GM18909 (cell line): ENCODE results near the gene ZAP70.

Experiments
- ATAC-seq: cut with Tn5 transposase; IDR thresholded peaks from one replicate; pipeline ENCODE4 v1.9.1; 2021; ENCODE audit warnings: mild to moderate bottlenecking; ENCODE audit not compliant: unreplicated experiment, poor library complexity

Gene ZAP70

DNA sequence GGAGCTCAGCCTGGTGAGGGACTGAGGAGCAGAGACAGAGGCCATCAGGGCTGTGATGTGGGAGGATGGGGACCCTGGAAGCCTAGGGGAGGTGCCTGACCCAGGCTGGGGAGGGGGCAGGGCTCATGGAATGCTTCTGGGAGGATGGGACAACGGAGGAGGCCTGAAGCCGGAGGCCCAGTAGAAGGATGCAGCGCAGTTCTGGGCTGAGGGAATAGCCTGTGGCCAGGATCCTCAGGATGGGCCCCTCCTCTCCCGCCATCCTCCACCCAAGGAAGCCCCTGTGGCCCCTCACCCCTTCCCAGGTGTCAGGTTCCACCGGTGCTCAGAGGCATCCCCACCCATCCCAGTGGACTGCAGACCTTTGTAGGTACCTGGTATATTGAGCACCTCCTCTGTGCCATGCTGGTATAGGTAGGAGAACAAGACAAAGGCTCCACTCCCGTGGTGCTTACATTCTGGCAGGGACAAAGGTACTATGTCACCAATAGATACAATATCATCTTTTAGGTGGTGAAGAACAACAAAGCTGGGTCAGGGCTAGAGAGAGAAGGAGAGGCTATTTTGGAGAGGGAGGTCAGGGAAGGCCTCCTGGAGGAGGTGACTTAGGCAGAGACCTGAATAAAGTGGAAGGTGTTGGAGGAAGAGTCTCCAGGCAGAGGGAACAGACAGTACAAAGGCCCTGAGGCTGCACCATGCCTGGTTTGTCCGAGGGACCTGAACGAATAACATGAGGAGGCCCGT, 2.7 kb downstream of the ZAP70 start:
- ATAC-seq = no peak

DNA sequence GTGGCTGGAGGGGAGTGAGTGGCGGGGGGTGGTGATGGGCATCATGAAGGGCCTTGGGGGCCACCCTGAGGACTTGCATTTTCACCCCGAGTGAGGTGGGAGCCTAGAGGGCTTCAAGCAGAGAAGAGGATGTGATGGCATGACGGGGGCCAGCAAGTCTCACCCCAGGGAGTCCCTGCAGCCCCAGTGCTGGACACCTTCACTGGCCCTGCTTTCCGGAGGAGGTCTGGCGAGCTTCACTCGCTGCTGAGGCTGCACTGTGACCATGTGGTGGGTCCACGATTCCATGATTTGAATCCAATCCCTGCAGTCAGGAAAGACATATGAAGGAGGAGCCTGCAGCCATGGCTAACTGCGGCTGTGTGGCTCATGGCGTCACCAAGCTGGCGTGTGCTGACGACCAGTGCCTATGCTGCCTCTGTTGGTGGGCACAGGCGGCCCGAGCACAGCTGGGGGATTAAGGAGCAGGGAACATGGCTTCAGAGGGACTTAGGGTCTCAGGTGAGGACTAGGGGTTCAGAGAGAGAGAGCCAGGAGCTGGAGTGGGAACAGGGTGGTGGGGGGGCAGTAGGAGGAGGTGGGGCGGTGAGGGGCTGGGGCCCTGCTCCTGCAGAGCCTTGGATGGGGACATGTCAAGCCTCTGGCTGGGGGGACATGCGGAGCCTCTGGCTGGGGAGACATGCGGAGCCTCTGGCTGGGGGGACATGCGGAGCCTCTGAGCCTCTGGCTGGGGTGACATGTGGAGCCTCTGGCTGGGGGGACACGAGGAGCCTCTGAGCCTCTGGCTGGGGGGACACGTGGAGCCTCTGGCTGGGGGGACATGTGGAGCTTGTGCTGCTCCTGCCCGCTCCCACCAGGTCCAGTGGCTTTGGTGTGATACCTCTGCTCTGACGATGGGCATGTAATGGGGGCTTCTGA, 3.6 kb downstream of the ZAP70 start:
- ATAC-seq = no peak

DNA sequence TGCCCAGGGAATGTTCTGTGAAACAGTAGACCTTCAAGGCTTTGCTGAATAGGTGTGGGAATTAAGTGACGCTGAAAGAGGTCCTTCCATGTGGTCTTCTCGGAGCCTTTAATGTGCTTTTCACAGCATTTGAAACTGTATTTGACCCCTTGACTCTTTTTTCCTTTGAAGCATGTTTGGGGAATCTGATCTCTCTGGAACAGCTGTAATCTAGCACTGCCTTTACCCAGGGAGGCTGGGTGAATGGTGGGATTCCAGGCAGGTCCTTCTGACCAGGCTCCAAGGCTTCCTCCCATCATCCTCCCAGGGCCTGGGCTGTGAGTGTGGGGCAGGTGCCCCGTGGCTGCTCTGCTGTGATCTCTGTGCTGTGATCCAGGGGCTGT, 4.2 kb downstream of the ZAP70 start:
- no peak for ATAC-seq

DNA sequence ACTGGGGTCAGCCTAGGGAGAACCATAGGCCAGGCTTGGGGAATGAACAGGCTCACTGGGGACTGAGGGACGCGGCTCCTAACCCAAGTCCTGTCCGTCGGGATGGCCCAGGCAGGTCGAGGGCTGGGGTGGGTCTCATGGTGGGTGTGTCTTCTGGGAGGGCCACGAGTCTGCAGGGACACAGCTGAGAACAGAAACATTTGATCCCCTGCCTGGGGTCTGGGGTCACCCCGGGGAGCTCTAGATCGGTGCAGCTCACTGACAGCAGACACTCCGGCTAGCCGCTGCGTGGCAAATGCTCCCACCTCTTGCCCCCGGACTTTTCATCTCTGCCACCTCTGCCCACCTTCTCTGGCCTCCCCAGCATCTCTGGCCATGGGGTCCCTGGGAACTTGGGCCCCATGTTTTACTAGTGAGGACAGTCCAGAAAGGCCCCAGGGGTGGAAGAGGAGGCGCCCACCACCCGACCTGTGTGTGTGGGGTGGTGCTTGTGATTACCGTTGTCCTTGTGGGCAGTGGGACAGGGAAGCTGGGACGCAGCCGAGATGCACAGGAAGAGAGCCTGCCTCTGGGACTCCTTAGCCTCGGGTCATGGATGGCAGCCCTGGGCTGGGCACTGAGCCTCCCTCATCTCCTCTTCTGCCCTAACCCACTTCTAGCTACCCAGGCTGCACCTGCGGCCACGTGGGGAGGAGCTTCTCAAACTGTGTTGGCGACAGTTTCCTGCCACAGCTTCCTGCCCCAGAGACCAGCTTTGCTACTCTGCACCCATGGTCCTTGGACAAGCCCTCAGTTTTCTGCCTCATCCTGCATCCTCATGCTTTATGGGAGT, 4.9 kb downstream of the ZAP70 start:
- peak; percentile 75 for ATAC-seq

DNA sequence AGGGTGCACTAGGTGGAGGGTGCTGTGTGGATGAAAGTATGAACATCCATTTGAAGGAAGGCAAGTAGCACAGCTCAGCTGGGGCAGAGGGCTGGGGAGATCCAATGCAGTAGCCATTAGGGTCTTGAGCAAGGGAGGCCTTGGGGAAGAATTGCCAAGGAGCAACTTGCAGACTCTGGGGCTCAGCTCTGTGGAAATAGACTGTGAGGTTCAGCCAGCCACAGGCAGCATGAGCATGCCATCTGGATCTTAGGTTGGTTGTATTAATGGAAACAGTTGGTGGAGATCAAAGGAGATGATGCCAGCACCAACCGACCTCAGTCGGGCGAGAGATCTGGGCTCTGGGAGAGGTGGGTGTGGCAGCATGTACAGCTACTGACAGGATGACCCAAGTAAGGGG, 5.6 kb downstream of the ZAP70 start:
- ATAC-seq = peak; percentile 20

DNA sequence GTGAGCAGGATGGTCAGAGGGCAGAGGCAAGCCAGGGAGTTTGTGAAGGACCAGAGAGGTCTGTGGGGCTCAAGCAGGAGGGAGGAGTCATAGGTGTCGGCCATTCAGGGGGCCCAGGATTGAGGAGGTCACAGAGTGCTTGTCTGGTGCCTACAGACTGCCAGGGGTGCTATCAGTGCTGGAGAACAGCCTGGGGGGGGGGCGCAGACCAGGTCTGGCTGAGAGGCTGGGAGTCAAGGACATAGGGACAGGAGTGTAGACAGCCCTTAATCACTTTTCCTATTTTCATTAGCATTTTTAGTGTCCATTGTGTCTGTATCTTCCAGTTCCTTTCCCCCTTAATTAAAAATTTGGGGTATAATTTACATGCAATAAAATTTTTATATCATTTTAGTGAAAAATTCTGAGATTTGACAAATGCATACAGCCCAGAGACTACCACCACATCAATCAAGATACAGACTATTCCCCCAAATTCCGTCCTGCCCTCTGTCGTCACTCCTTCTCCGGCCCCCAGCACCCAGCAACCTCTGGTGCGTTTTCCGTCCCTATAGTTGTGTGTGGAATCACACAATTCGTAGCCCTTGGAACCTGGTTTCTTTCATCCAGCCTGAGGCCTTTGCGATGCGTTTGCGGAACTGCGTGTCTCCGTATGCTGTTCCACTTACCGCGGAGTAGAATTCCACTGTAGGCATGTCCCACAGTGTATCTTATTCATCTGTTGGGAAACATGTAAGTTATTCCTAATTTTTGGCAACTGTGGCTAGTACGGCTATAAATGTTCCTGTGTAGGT, 6.2 kb downstream of the ZAP70 start:
- ATAC-seq = no peak

DNA sequence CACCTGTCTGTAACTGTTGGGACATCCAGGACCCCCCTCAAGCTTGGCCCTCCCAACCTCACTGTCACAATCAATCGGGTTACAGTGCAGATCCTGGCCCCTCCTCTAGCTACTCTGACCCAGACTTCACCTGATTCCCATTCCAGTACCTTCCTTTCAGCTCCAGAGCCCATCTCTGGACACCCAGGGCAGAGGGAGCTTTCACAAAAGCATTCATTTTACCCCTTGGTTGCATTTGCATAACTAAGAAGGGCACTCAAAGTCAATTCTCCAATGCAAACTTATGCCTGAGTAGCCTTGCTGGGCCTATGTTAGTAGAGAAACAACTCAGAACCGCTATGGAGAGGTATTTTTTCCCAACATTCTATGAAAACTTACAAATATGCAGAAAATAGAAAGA, 7.4 kb downstream of the ZAP70 start:
- ATAC-seq = no peak

DNA sequence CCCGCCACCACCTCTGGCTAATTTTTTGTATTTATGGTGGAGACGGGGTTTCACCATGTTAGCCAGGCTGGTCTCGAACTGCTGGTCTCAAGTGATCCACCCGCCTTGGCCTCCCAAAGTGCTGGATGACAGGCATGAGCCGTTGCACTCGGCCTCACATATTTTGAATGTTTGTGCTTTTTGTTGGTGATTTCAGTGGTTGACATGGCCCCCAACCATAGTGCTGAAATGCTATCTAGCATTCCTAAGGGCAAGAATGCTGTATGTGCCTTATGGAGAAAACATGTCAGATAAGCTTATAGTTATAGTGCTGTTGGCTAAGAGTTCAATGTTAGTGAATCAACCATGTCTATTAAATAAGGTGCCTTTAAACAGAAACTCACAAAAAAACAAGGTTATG, 8.9 kb downstream of the ZAP70 start:
- no peak for ATAC-seq

DNA sequence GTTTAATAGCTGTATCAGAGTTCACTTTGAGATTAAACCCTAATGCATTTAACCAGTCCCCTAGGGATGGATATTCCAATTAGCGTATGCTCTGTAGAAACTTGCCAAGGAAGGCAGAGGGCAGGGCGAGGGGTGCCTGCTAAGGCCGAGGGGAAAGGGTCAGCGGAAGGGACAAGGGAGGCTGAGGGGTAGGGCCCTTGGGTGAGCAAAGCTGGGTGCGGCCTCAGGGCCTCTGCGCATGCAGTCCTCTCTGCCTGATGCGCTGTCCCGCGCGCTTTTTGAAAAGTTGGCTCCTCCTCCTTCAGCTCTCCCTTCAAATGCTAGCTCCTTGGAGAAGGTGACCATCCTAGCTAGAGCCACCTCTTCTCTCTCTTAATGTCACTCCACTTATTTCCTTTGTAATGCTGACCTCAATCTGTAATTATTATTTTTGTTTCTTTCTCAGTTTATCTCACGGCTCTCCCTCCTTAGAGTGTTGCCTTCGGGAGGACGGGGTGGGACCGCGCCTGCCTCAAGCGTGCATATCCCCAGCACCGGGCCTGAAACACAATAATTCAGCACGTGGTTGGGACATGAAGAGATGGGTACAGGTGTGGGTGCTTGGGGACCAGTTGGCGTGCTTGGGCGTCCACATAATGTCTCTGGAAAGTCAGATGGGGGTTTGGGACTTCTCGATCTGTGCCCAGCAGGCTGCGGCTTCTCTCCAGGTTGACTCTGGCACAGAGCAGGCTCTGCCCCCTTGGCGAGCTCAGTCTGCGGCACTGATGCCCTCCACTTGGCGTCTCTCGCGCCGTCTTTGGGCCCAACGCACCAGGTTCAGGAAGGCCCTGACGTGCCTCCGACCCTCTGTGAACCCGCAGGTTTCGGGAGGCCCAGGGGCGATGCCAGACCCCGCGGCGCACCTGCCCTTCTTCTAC, 10.0 kb downstream of the ZAP70 start:
- no peak for ATAC-seq

DNA sequence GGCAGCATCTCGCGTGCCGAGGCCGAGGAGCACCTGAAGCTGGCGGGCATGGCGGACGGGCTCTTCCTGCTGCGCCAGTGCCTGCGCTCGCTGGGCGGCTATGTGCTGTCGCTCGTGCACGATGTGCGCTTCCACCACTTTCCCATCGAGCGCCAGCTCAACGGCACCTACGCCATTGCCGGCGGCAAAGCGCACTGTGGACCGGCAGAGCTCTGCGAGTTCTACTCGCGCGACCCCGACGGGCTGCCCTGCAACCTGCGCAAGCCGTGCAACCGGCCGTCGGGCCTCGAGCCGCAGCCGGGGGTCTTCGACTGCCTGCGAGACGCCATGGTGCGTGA, 10.7 kb downstream of the ZAP70 start:
- no peak for ATAC-seq

DNA sequence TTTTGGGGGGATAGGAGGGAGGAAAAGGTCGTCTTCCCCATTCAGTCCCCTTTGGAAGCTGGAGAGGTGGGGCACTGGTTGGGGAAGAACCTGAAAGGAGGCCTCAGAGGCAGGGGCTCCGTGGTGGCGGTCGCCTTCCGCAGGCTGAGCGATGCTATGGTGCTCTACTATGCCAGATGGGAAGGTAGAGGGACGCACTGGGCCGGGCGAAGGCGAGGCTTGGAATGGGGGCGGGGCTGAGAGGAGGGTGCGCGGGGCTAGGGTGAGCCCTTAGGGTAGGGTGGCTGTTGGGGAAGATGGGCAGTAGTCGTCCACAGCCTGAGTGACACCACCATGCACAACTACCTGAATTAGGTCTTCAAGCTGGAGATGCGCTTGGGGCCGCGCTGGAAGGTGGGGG, 11.1 kb downstream of the ZAP70 start:
- ATAC-seq = no peak

DNA sequence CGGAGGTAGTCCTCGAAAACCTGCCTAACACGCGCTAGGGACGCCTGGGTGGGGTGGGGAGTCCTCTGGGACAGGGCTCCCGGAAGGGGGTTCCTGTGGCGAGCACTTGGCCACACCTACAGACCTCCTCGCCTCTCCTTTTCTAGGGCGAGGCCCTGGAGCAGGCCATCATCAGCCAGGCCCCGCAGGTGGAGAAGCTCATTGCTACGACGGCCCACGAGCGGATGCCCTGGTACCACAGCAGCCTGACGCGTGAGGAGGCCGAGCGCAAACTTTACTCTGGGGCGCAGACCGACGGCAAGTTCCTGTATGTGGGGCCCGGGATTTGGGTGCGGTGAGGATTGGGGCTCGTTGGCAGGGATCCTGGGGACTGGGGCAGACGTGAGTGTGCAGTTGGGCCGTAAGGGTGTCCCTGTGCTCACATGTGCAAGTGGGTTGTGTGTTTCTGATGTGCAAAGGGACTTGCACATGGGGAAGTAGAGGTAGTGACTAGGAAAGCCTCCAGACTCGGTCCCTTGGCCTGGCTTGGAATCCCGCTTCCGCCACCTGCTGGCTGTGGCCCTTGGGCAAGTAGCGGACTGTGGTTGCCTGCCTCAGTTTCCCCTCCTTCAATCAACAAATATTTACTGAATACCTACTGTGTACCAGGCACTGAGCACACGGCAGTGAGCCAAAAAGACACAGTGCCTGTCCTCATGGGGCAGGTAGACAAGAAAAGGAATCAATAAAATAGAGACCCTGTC, 11.7 kb downstream of the ZAP70 start:
- ATAC-seq = no peak

DNA sequence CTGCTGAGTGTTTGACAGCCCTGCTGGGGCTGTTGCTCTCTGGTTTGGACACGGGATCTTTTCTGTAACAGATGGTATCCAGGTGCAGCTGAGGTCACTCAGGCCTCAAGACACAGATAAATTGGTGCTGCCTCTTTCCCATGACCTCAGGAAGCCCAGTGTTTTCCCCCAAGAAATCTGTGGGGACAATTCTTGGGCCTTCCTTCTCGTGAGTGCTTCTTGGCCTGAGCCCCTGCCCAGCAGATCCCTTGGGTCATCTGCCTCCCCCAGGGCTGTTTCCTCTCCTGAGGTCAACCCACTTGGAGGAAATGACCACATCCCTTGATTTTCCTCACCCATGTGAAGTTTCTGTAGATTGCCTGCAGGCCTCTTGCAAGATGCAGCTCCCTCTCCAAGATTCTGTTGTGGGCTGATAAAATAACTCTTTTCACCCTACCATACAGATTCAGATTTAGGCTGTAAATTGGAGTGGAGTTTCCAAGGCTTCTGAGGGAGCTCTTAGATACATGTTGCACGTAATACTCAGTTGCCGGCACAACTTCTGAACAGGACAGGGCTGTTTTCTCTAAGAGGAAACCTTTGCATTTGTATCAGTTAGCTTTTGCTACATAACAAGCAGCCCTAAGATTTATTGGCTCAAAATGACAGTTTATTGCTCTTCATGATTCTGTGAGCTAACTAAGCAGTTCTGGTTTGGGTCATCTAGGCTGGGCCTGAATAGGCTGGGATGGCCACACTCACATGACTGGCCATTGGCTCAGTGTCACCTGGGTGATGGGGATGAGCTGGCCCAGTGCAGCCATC, 13.1 kb downstream of the ZAP70 start:
- ATAC-seq = no peak

DNA sequence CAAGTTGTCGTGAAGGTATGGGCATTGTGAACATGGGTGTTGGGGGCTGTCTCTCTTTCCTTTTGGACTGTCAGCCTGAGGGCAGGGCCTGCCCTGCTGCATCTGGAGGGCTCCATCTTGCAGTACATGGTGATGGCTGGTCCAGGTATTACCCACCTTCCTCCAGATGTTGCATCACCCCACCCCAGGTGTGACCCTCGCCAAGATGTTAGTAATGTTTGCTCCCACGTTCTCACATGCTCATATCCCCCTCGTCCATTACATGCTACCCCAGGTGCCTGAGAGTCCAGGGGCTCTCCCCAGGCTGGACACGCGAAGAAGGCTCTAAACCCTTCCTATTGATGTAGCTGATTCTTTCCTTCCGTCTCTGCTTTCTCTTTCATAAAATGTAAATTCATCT, 13.9 kb downstream of the ZAP70 start:
- no peak for ATAC-seq

DNA sequence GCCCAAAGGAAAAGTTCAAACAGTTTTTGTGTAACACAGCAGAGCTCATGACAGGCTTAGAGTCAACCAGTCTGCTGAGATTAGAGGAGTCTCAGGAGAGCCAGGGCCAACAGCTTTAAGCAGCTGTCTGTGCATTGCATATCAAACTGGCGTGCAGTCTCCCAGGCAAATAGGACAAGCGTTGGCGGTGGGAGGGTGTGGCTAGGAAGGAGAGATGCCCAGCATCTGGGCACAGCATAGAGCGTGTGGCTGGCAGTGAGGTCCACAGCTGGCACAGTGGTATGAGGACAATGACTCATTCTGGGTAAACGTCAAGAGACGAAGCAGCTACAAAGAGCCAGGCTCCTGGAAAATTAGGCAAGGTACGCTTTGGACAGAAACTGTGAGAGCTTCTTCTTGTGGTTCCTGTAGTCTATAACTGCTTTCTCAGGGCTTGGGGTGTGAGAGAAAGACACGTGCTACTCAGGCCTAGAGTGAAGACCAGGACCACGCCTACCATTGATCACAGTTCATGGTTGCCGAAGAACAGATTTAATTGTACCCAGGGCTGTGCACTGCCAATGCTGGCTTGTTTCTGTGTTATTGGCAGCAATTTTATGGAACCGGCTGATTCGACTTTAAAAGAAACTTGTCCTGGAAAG, 14.8 kb downstream of the ZAP70 start:
- no peak for ATAC-seq

DNA sequence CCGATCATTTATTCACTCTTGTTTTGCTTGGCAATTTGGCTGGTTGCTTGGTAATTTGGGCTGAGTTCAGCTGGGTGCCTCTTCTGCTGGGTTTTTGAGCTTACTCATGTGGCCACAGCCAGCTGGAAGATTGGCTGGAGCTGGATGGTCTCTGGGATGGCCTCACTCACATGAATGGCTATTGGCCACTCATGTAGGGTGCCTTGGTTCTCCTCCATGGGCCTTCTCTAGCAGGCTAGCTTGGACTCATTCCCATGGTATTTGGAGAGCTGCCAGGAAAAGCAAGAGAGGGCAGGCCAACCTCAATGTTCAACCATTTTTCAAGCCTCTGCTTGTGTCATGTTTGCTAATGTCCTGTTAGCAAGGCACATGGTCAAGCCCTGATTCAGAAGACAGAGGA, 16.9 kb downstream of the ZAP70 start:
- ATAC-seq = no peak
